Left ventricle myocardium inferior (tissue), 1 donor: ENCODE results near the gene FANCC. TPM values are rescaled to one million over a fixed set of nuclear protein-coding genes. Genes with fewer than 3 reads are reported as not detected.

Experiments used
- DNase-seq: peaks from one replicate; pipeline ENCODE4 v3.0.0-alpha.2; 2020
- H3K27ac ChIP-seq: fragments of 200-600 bp; replicated peaks from 2 replicates; pipeline ENCODE4 v1.8.0; 2021
- H3K27me3 ChIP-seq: fragments of 200-600 bp; 2 replicates; pipeline ENCODE4 v1.8.0; 2021; ENCODE audit warnings: low read depth
- H3K36me3 ChIP-seq: fragments of 200-600 bp; 2 replicates; pipeline ENCODE4 v1.8.0; 2021
- H3K4me1 ChIP-seq: fragments of 200-600 bp; 2 replicates; pipeline ENCODE4 v1.8.0; 2021
- H3K4me3 ChIP-seq: fragments of 200-600 bp; 2 replicates; pipeline ENCODE4 v1.8.0; 2021; ENCODE audit warnings: mild to moderate bottlenecking, moderate library complexity
- H3K9me3 ChIP-seq: fragments of 200-600 bp; replicated peaks from 2 replicates; pipeline ENCODE4 v1.8.0; 2021
- intact Hi-C: fragments of 100-400 bp; cut with micrococcal nuclease; formaldehyde crosslinking; loops from one replicate; pipeline ENCODE4 v1.11.0; 2022
- total RNA-seq: library from RNA; stranded (reverse); fragmentation: NEBNext Ultra II Directional; extraction: Animal tissue kit (Norgen Biotek cat#: 25700); gene quantifications from one replicate; pipeline ENCODE4 v1.2.1, GENCODE V29; 2021
- TF ChIP-seq, protein P1 (sequence below): fragments of 200-600 bp; IDR thresholded peaks from 2 replicates; pipeline ENCODE4 v1.8.0; 2021; ENCODE audit warnings: antibody characterized with exemption, mild to moderate bottlenecking, borderline replicate concordance
- donor health status: DM: no; HTN: yes; CAD: no; lungs with severe emphysema.

The FANCC gene
- total RNA-seq, 1 donor from 2014 or later, result 4.1 TPM

DNA sequence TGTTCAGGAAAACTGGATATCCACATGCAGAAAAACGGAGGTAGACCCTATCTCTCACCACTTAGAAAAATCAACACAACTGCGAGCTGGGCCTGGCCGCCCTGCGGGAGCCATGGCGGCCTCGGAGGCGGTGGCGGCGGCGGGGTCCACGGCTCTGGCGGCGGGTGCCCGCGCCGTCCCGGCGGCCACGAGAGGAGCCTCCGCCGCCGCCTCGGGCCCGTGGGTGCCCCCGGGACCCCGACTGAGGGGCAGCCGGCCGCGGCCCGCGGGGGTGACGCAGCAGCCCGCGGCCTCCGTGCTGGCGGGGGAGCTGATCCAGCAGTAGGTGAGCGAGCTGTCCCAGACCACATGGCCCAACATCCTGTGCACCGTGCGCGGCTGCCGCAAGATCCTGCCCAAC lies 25.3 kb downstream of the FANCC start:
- no peaks in the 10 kb centered on the region for H3K27me3 ChIP-seq
- TF ChIP-seq, protein P1, sequence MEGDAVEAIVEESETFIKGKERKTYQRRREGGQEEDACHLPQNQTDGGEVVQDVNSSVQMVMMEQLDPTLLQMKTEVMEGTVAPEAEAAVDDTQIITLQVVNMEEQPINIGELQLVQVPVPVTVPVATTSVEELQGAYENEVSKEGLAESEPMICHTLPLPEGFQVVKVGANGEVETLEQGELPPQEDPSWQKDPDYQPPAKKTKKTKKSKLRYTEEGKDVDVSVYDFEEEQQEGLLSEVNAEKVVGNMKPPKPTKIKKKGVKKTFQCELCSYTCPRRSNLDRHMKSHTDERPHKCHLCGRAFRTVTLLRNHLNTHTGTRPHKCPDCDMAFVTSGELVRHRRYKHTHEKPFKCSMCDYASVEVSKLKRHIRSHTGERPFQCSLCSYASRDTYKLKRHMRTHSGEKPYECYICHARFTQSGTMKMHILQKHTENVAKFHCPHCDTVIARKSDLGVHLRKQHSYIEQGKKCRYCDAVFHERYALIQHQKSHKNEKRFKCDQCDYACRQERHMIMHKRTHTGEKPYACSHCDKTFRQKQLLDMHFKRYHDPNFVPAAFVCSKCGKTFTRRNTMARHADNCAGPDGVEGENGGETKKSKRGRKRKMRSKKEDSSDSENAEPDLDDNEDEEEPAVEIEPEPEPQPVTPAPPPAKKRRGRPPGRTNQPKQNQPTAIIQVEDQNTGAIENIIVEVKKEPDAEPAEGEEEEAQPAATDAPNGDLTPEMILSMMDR, result no peak
- intact Hi-C loops, result no loop called here

DNA sequence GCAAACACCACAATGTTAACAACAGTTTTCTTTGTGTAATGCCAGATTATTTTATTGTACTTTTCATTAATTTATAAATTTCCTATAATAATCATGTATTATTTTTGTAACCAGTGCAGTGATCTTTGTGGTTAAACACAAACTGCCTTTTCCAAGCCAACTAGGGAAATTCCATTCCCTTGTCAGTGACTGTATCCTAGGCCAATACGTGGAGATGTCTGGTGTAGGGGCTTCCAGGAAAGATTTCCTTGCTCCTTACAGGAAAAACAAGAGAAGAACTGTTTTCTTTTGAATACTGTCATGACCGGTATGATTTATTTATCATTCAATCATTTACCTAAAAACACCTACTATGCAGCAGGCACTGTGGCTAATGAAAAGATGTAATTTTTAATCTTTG lies 31.4 kb downstream of the FANCC start:
- TF ChIP-seq, protein P1, result no peak

More for the DNA sequence above, 25.3 kb downstream of the FANCC start:
- H3K36me3 ChIP-seq, result no peaks in the 10 kb centered on the region
- H3K9me3 ChIP-seq, result no peaks in the 10 kb centered on the region
- DNase-seq, result no peak
- H3K4me3 ChIP-seq, result no peak overlapping the region
- H3K27ac ChIP-seq, result no peak overlapping the region
- no peaks in the 10 kb centered on the region for H3K4me1 ChIP-seq

DNA sequence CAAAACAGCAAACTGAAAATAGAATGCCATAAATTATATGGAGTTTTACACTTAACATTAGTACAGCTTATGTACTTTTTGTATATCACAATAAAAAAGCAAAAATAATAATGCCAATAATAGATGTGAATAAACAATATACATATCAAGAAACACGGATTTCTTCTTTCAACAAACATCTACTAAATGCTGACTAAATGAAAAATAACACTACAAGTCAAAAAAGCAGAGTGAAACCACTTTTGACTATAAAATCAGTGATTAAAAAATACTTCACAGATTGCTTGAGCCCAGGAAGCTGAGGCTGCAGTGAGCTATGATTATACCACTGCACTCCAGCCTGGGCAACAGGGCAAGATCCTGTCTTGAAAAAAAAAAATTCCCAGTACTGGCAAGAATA lies 32.2 kb downstream of the FANCC start:
- DNase-seq, result no peak
- TF ChIP-seq, protein P1, result no peak
- intact Hi-C loops, result no loop called here
- Histone ChIP-seq H3K4me3 (no peak overlapping the region), H3K9me3 (peaks cover 28% of the 10 kb centered on the region), H3K4me1 (no peaks in the 10 kb centered on the region), H3K27ac (no peak overlapping the region), H3K36me3 (no peaks in the 10 kb centered on the region), H3K27me3 (no peaks in the 10 kb centered on the region)

More for the DNA sequence above, 31.4 kb downstream of the FANCC start:
- peaks cover 19% of the 10 kb centered on the region for H3K9me3 ChIP-seq
- intact Hi-C loops, result no loop called here
- H3K27me3 ChIP-seq, result no peaks in the 10 kb centered on the region
- DNase-seq, result no peak
- no peaks in the 10 kb centered on the region for H3K36me3 ChIP-seq
- no peak overlapping the region for H3K27ac ChIP-seq
- H3K4me1 ChIP-seq, result no peaks in the 10 kb centered on the region
- H3K4me3 ChIP-seq, result no peak overlapping the region

DNA sequence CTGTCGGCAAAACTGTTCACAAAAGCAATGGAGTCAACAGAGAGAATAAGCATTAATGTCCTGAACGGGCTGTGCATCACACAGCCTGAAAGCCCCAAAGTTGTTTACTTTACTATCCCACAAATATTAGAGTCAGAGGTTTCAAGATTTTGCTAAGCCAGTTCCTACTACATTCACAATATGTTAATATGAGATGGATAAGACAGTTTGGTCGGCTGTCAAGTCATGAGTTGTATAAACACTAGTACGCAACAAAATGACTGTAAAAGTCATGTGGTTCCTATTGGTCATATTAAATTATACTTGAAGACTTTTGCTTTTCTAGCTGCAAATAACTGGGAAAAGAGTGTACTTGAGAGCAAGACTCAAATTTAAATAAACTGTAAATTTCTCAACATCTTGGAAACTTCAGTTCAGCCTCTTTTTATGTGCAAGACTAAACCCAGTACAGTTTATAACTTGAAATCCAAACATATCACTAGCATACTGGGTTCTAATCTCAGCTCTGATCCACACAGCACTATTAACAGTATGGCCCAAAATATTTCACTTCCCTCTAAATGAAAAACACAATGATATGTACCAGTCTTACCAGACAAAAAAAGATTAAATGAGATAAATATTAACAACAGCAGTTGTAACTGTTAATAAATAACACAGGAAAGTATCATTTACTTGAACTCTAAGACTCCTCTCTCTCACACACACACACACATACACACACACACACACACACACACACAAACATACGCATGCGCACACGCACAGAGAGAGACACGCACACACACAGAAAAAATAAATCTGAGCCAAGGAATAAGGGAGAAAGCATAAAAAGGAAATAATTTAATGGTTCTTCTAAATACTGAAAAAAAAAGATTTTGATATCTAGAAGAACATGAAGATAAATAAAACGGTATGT lies 33.1 kb downstream of the FANCC start:
- no peaks in the 10 kb centered on the region for H3K27me3 ChIP-seq
- H3K36me3 ChIP-seq, result no peaks in the 10 kb centered on the region
- intact Hi-C loops, result no loop called here
- no peak for DNase-seq
- peaks cover 36% of the 10 kb centered on the region for H3K9me3 ChIP-seq
- no peaks in the 10 kb centered on the region for H3K4me1 ChIP-seq
- TF ChIP-seq, protein P1, result no peak
- H3K27ac ChIP-seq, result no peak overlapping the region
- H3K4me3 ChIP-seq, result no peak overlapping the region

DNA sequence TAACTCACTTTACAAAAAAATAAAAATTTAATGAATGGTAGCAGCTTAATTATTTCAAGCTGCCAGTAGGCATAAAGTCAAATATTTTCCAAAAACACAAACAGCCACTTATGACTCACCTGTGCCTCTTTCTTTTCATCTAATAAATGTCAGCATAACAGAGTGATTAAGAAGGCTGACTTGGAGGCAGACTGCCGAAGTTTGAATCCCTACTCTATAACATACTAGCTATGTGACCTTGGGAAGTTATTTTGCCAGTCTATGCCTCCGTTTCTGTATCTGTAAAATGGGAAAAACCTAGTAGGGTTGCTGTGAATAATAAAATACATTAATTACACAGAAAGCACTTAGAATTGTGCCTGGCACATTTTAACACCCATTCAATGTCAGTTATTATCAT lies 33.8 kb downstream of the FANCC start:
- no peak for DNase-seq
- H3K4me1 ChIP-seq, result no peaks in the 10 kb centered on the region
- intact Hi-C loops, result no loop called here
- H3K9me3 ChIP-seq, result peaks cover 39% of the 10 kb centered on the region
- no peak overlapping the region for H3K4me3 ChIP-seq
- TF ChIP-seq, protein P1, result no peak
- H3K27ac ChIP-seq, result no peak overlapping the region
- H3K36me3 ChIP-seq, result no peaks in the 10 kb centered on the region
- H3K27me3 ChIP-seq, result no peaks in the 10 kb centered on the region
